Left kidney (tissue), 2 donors: ENCODE results near the gene ALG12. TPM values are rescaled to one million over a fixed set of nuclear protein-coding genes. Genes with fewer than 3 reads are reported as not detected.

Experiments used
- DNase-seq: peaks from one replicate; pipeline ENCODE4 v3.0.0-alpha.2; 2013
- polyA plus RNA-seq: library from polyadenylated mRNA; unstranded; fragments of 120-200 nt; gene quantifications from one replicate; pipeline ENCODE4 v1.2.1, GENCODE V29; 2013; ENCODE audit not compliant: insufficient read length

ALG12 gene
- polyA plus RNA-seq, 1 donor, result 24.1 TPM

GRCh38 chr22:49892226-49892899 lies 25.9 kb downstream of the ALG12 start:
- no peak for DNase-seq

- DNase-seq, result no peak
Observed at GRCh38 chr22:49889071-49889470, 29.2 kb downstream of the ALG12 start.

- DNase-seq, result peak; percentile 56
Observed at GRCh38 chr22:49887702-49888101, 30.5 kb downstream of the ALG12 start.

GRCh38 chr22:49887064-49887451 lies 31.2 kb downstream of the ALG12 start:
- DNase-seq, result no peak

- no peak for DNase-seq
Observed at GRCh38 chr22:49886346-49887063, 31.7 kb downstream of the ALG12 start.

GRCh38 chr22:49885881-49886280 lies 32.4 kb downstream of the ALG12 start:
- DNase-seq, result no peak

GRCh38 chr22:49885281-49885680 lies 33.0 kb downstream of the ALG12 start:
- DNase-seq, result no peak

- DNase-seq, result no peak
Observed at GRCh38 chr22:49884503-49885260, 33.6 kb downstream of the ALG12 start.

GRCh38 chr22:49884075-49884474 lies 34.2 kb downstream of the ALG12 start:
- DNase-seq, result no peak

- DNase-seq, result no peak
Observed at GRCh38 chr22:49883294-49883640, 35.0 kb downstream of the ALG12 start.

- DNase-seq, result no peak
Observed at GRCh38 chr22:49882519-49883293, 35.5 kb downstream of the ALG12 start.

GRCh38 chr22:49881856-49882255 lies 36.4 kb downstream of the ALG12 start:
- no peak for DNase-seq

- no peak for DNase-seq
Observed at GRCh38 chr22:49880281-49880680, 38.0 kb downstream of the ALG12 start.

- no peak for DNase-seq
Observed at GRCh38 chr22:49879871-49880270, 38.4 kb downstream of the ALG12 start.

GRCh38 chr22:49878206-49878605 lies 40.0 kb downstream of the ALG12 start:
- no peak for DNase-seq

- DNase-seq, result no peak
Observed at GRCh38 chr22:49877642-49878041, 40.6 kb downstream of the ALG12 start.

- no peak for DNase-seq
Observed at GRCh38 chr22:49873228-49873940, 44.9 kb downstream of the ALG12 start.

GRCh38 chr22:49872347-49872746 lies 45.9 kb downstream of the ALG12 start:
- no peak for DNase-seq

GRCh38 chr22:49871482-49871881 lies 46.8 kb downstream of the ALG12 start:
- DNase-seq, result no peak

- DNase-seq, result no peak
Observed at GRCh38 chr22:49869845-49870712, 48.2 kb downstream of the ALG12 start.
